OCI-LY1 (cell line): ENCODE measurements around the gene ASCC1.

Experiments
- CTCF ChIP-seq: fragments of 200-600 bp; sonication (generic), shearing (Covaris generic); IDR thresholded peaks from 2 replicates; pipeline ENCODE4 v1.5.1; 2017; ENCODE audit warnings: mild to moderate bottlenecking, antibody characterized with exemption, low read length, moderate library complexity, mixed read lengths
- EZH2 ChIP-seq: fragments of 200-600 bp; sonication (generic), shearing (Covaris generic); IDR thresholded peaks from 2 replicates; pipeline ENCODE4 v1.8.0; 2017; ENCODE audit warnings: borderline replicate concordance, mixed run types, mild to moderate bottlenecking, antibody characterized with exemption, low read length, moderate library complexity, mixed read lengths

GRCh38 chr10:72061930-72062329 is 154.1 kb downstream of the ASCC1 start:
- TF ChIP-seq CTCF (no peak), EZH2 (no peak)
